Fibroblast of skin of scalp (primary cell): ENCODE measurements around the gene MYO3B. TPM values are rescaled to one million over a fixed set of nuclear protein-coding genes. Genes with fewer than 3 reads are reported as not detected.

Source experiments
- DNase-seq: peaks from one replicate; pipeline ENCODE4 v3.0.0-alpha.2; 2013
- polyA plus RNA-seq, 2 experiments: library from polyadenylated mRNA; unstranded; fragments of 120-200 nt; gene quantifications; one replicate each; pipeline ENCODE4 v1.2.1, GENCODE V29; 2013; ENCODE audit not compliant: insufficient read length in 2 of 2

The MYO3B gene
- not detected for polyA plus RNA-seq (2013, experiment 1 of 2; ENCODE audit: insufficient read length)
- 0.04 TPM for polyA plus RNA-seq (2013, experiment 2 of 2; ENCODE audit: insufficient read length)

GRCh38 chr2:170177950-170178781 is at the start of gene MYO3B:
Gene MYO3B (plus strand): TSS chr2:170178147. CDS start chr2:170178288, 141 bp downstream.
- peak; percentile 65 for DNase-seq

DNA sequence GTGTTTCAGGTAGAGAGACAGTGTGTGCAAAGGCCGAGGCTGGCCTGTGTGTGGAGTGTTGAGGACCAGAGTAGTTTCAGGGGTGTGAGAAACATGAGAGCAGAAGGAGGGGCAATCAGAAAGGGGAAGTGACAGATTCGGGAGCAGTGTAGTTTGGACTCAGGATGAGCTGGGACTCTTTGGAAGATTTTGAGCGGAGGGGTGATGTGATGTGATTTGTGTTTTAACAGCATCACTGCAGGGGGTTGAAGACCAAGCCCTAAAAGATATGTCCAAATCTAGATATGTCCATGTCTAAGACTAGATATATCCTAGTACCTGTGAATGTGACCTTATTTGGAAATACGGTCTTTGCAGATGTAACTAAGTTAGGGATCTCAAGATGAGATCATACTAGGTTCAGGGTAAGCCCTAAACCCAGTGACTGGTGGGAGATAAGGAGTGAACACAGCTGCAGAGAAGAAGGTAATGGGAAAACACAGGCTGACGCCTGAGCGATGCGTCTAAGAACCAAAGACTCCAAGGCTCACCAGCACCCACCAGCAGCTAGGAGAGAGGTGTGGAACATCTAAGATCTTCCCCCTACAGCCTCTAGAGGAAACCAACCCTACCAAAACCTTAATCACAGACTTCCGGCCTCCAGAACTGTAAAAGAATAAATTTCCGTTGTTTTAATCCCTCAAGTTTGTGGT is 38.5 kb upstream of the MYO3B start:
- DNase-seq = no peak

GRCh38 chr2:170140561-170140960 is 37.4 kb upstream of the MYO3B start:
- DNase-seq = no peak

GRCh38 chr2:170141865-170142264 is 36.1 kb upstream of the MYO3B start:
- DNase-seq = no peak

- DNase-seq = no peak
Observed at GRCh38 chr2:170142502-170142901, 35.4 kb upstream of the MYO3B start.

GRCh38 chr2:170143045-170143717 is 34.8 kb upstream of the MYO3B start:
- no peak for DNase-seq

- DNase-seq = no peak
Observed at GRCh38 chr2:170144761-170145160, 33.2 kb upstream of the MYO3B start.

GRCh38 chr2:170145191-170145590 is 32.8 kb upstream of the MYO3B start:
- DNase-seq = no peak

- no peak for DNase-seq
Observed at GRCh38 chr2:170145675-170146432, 32.1 kb upstream of the MYO3B start.

DNA sequence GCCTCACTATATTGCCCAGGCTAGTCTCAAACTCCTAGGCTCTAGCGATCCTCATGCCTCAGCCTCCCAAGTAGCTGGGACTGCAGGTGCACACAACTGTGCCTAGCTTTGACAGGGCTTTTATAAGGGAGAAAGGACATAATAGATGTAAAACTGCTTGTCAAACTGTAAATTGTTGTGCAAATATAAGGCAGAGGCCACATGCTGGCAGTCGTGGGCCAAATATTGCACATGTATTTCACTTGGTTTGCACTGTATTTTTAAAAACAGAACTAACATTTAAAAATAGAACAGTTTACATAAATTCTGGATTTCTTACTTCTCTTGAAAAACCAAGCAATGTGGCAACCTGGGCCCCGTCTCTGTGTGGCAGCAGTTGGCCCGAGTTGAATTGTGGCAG is 31.2 kb upstream of the MYO3B start:
- DNase-seq = no peak

DNA sequence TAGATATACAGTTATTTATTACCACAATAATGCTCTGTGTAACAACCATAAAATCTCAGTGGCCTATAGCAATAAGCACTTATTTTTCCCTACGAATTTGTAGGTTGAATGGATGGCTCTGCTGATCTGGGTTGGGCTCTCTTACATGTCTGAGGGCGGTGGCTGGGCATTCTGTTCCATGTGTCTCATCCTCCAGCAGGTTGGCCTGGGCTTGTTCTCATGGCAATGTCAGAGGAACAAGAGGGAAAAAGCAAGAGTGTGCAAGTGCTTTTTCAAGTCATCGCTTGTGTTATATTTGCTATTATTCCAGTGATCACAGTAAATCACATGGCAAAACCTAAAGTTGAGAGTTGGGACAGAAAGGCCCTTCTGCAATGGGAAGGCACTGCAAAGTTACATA is 30.4 kb upstream of the MYO3B start:
- no peak for DNase-seq

GRCh38 chr2:170148161-170148560 is 29.8 kb upstream of the MYO3B start:
- no peak for DNase-seq

DNA sequence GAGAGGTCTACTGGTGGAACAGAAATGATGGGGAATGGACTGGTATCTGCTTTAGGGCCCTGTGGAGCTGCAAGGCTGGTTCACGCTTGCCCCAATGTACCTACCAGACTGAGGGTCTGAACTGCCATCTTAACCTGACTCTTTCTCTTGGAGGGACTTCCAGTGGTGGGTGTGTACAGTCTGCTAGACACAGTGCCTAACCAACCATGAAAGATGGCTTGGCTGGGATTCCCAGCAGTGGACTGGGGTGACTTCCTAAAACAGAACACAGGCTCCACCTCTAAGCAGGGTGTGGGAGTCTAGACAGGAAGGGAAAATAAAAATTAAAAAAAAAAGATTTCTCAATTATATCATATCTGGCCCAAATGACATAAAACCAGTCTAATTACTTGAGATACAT is 25.5 kb upstream of the MYO3B start:
- DNase-seq = no peak

GRCh38 chr2:170155022-170155722 is 22.8 kb upstream of the MYO3B start:
- DNase-seq = peak; percentile 48

DNA sequence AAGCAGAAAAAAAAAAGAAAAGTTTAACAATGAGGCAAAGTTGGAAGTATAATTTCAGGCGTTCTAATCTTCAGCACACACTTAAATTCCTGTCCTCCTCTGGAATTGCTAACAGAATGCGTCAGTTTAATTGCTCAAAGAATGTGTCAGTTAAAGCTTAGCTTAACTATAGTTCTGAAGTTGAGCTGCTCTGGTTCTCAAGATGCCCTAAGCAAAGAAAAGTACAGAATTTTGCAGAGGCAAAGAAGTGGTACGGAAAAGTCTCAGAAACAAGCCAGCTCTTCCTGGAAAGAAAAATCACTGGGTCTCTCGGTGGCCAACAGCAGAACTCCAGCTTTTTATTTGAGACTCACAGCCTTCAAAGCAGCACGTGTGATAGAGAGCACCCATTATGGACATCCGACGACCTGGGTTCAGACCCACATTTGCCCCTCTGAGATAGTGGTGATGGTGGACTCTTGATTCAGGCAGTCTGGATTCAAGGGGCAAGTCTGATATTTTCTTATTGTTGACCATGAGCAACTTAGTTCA is 22.2 kb upstream of the MYO3B start:
- peak; percentile 34 for DNase-seq

- no peak for DNase-seq
Observed at GRCh38 chr2:170156592-170156991, 21.4 kb upstream of the MYO3B start.

GRCh38 chr2:170157025-170157684 is 20.8 kb upstream of the MYO3B start:
- DNase-seq = peak; percentile 48

DNA sequence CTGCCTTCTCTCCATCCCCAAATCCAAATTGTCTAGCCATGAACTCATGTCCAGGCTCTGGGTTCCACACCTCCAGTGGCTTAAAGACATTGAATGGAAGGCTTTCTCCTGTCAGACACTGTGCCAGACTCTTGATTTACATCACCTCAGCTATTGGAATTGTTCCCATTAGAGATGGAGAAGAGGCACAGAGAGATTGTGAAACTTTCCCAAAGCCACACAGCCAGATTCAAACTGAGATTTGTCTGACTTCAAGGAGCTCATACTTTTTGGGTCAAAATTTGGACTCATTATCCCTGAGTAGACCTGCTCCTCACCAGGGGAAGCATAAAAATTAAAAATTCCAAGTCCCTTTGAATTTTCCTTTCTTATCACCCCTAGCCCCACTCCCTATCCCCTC is 18.9 kb upstream of the MYO3B start:
- no peak for DNase-seq

- no peak for DNase-seq
Observed at GRCh38 chr2:170161516-170162270, 16.3 kb upstream of the MYO3B start.

DNA sequence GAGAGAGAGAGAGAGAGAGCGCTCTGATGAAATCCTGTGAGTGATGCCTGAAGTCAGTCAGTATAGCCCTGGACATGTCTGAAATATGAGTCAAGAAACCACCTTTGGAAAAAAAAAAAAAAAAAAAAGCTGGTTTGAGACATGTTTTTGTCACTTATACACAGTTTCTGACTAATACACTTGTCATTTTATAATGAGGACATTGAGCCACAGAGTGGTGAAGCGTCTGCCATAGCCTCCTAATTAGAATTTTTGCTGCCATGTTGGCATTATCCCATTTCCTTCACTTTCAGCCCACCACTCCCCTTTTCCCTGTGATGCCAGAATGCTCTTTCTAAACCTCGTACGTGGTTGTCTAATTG is 15.7 kb upstream of the MYO3B start:
- DNase-seq = peak; percentile 53
